ENCODE data around the gene NRN1L.

GRCh38 chr16:67892899-67893742 lies 8.4 kb downstream of the NRN1L start, which contains the start of gene PSKH1:
- TF ChIP-seq CTCF (IDR thresholded peaks at IDR 0.05; ENCODE audit: extremely low read depth in 1 of 2, insufficient read depth in 1 of 2, low read depth in 1 of 2, low read length in 2 of 2), result no peak
- peak; percentile 59 for TF ChIP-seq POLR2A (IDR thresholded peaks at IDR 0.05; ENCODE audit: low read depth, low read length)
- no peak for TF ChIP-seq JUN (IDR thresholded peaks at IDR 0.05; ENCODE audit: borderline replicate concordance, insufficient read depth, insufficient read length, low read depth)
- TF ChIP-seq EZH2 (IDR thresholded peaks at IDR 0.05; ENCODE audit: borderline replicate concordance, low read depth, low read length, severe bottlenecking), result no peak
- TF ChIP-seq POLR2AphosphoS5 (IDR thresholded peaks at IDR 0.05; ENCODE audit: insufficient read depth, low read depth, low read length), result peak; percentile 78
- TF ChIP-seq MAX (IDR thresholded peaks at IDR 0.05; ENCODE audit: insufficient read depth, insufficient read length), result no peak
- TF ChIP-seq MYC (IDR thresholded peaks at IDR 0.05; ENCODE audit: low read depth, low read length), result no peak
- TF ChIP-seq FOS (IDR thresholded peaks at IDR 0.05; ENCODE audit: borderline replicate concordance, insufficient read depth, low read length), result no peak
